C4-2B (cell line): Measurements from ENCODE around the gene SCG3.

ENCODE experiments used
- H3K27ac ChIP-seq: fragments of 450-650 bp; 2 replicates; pipeline ENCODE4 v1.5.1; 2017
- ZFX ChIP-seq: fragments of 450-650 bp; IDR thresholded peaks from 2 replicates; pipeline ENCODE4 v1.6.1; 2017
- TF ChIP-seq, protein P1 (sequence below): fragments of 450-650 bp; conservative IDR thresholded peaks from 2 replicates; pipeline ENCODE4 v1.5.1; 2017; ENCODE audit warnings: mild to moderate bottlenecking

The SCG3 gene

DNA sequence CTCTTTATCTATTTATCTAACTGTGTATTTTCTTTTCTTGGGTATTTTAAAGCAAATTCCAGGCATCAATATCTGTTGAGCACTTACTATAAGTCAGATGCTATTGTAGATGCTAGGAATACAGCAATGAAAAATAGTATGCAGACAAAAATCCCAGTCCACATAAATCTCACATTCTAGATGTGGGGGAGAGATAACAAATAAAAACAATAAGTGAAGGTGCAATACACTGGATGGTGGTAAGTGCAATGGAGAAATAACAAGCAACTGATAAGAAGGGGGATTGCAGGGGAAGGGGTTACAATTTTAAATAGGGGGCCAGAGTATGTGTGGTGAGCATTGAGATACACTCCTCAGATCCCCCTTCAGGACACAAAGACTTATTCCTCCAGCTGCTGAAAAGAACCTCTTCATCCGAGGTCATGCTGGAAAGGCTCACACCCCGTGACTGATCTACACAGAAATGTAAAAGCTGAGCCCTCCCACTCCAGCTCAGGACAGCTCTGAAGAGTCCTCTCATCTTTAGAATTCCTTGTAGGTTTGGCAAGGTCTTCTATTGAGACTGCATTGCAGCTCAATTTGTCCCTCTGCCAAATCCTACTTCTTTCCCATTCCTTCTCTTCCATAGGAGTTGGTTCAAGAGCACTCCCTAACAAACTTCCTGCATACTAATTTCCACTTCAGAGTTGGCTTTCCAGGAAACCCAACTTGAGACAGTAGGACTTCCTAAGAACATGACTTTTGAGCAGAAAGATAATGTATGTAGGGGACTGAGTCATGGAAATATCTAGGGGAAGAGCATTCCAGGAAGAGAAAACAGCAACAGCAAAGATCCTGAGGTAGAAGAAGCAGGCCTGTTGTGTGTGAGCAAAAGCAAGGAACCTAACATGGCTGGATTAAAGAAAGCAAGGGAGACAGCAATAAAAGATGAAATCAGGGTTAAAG, 8.1 kb upstream of the SCG3 start:
- H3K27ac ChIP-seq: no peak overlapping the region
- no peak for TF ChIP-seq ZFX
- TF ChIP-seq, protein P1, sequence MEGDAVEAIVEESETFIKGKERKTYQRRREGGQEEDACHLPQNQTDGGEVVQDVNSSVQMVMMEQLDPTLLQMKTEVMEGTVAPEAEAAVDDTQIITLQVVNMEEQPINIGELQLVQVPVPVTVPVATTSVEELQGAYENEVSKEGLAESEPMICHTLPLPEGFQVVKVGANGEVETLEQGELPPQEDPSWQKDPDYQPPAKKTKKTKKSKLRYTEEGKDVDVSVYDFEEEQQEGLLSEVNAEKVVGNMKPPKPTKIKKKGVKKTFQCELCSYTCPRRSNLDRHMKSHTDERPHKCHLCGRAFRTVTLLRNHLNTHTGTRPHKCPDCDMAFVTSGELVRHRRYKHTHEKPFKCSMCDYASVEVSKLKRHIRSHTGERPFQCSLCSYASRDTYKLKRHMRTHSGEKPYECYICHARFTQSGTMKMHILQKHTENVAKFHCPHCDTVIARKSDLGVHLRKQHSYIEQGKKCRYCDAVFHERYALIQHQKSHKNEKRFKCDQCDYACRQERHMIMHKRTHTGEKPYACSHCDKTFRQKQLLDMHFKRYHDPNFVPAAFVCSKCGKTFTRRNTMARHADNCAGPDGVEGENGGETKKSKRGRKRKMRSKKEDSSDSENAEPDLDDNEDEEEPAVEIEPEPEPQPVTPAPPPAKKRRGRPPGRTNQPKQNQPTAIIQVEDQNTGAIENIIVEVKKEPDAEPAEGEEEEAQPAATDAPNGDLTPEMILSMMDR: no peak

DNA sequence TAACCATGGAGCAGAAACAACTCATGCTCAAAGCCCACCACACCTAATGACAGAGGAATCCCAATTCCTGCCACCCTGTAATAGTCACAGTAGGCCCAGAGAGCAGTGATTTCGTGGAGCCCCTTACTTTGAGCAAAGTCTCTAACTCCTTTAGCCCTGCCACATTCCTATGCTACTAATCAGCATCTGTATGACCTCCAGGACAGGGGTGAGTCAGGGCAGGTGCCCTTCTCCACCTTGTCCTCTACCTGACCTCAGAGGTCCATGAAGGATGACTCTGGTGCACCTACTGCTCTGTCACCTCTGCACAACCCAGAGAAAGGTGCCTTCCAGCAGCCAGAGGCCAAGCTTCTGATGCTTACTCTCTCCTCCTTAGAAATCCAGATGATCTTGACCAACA, 6.1 kb upstream of the SCG3 start:
- no peak for TF ChIP-seq ZFX
- TF ChIP-seq, protein P1: no peak

DNA sequence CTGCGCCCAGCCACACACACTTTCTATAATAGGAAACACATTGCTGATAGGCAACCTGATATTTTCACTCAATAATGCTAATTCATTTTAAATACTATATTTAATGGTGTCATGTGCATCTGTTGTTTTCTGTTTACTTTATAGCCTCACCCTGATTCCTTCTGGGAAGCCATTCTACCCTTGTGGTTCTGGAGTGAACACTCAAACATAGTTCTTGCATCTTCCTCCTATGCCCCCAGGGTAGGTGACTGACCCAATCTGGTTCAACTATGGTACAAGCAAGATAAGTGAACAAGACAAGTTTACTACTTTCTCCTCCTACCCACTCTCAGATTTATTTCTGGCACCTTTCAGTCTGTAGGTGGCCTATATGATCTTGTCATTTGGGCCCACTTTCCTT, 4.3 kb upstream of the SCG3 start:
- TF ChIP-seq ZFX: no peak
- TF ChIP-seq, protein P1: no peak
- no peak overlapping the region for H3K27ac ChIP-seq

More for the DNA sequence above, 6.1 kb upstream of the SCG3 start:
- H3K27ac ChIP-seq: no peak overlapping the region

DNA sequence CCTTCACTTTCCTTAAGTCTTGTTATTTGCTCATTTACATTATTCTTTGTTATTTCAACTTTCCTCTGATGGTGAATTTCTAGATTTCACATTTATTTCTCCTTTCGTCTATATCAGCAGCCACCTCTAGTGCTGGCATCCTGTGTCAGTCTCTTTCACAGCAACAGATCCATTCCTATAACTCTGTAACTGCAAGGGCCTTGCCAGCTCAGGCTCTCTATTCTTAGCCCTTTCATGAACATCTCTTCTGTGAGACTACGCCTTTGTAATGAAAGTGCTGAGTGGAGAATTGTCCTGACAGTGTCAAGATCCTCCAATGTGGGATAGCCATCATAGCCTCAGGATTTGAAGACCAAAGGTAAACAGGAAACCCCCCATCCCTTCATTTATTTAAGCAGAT, 3.9 kb upstream of the SCG3 start:
- no peak overlapping the region for H3K27ac ChIP-seq
- TF ChIP-seq ZFX: no peak
- TF ChIP-seq, protein P1: no peak

DNA sequence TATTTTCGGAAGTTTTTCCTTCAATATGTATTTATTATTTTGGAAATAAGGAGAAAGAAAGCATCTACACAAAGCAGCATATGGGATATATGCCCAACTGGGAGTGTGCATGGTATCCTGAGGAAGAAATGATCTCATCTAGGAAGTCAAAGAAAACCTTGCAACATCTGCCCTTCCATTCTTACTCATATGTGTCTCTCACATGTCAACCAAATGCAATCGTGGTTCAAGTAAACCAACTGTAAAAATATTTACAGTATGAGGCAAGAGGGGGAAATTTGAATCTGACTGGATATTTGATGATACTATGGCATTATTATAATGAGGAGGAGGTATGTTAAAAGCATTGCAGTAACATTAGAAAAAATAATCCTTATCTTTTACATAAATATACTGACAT, 3.2 kb upstream of the SCG3 start:
- H3K27ac ChIP-seq: no peak overlapping the region
- TF ChIP-seq, protein P1: no peak
- TF ChIP-seq ZFX: no peak

DNA sequence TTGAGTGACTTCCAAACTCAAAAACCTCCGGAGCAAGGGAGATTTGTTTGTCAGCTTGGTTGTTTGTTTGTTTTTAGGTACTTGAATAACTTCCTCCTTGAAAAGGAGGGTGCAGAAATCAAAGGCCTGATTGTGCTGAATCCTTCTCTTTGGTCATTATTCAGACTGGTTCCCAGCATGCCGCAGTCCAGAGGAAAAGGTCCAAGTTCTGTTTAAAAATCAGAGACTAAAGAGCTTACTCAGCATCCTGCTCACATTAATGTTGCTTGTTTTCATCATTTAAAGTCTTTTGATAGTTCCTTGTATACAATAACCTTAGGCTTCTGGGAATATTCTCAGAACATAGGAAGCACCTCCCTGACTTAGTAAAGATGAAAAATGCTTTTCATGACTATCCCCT, 982 bp upstream of the SCG3 start:
- TF ChIP-seq ZFX: no peak
- TF ChIP-seq, protein P1: no peak
- H3K27ac ChIP-seq: no peak overlapping the region

DNA sequence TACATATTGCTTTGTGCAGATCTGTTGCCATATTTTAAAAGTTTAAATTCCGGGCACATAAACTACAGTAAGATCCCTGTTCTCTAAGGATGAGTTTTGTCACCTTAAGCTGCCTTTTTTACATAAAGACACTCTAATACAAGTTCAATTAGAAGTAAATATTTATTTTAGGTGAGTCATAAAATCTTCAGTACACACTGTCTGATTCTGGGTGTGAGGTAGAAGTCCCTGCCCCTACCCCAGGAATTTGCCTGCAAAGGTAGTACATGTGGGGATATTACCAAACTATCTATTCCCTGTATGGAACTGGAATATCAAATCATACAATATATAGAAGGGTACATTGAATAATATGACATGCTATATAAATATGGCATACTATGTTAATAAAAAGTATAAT, 6.3 kb downstream of the SCG3 start:
- TF ChIP-seq ZFX: no peak
- TF ChIP-seq, protein P1: no peak

More for the DNA sequence above, 6.3 kb downstream of the SCG3 start:
- no peak overlapping the region for H3K27ac ChIP-seq
